Stomach (tissue), 4 donors: Measurements from ENCODE around the gene SUZ12.
"Not testable (repeated sequence)": the region's sequence is repeated elsewhere in the genome, so short reads cannot be mapped to it uniquely, and the experiment has no call there.

Experiments used
- CTCF ChIP-seq, 7 experiments: fragments of 450-650 bp in 4 of 7; fragments of 200-600 bp in 3 of 7; sonication (generic) in 3 of 7; IDR thresholded peaks; one replicate each; pipeline ENCODE4 v1.5.1; 2016 to 2019; ENCODE audit warnings: antibody characterized with exemption in 7 of 7, control low read depth in 2 of 7, mild to moderate bottlenecking in 1 of 7
- EP300 ChIP-seq: sonication (generic); formaldehyde crosslinking; IDR thresholded peaks from one replicate; pipeline ENCODE4 v1.6.1; 2017; ENCODE audit warnings: antibody characterized with exemption
- POLR2A ChIP-seq, 4 donors: fragments of 450-650 bp; IDR thresholded peaks; one replicate each; pipeline ENCODE4 v1.6.1; 2016; ENCODE audit warnings: antibody characterized with exemption in 4 of 4, control low read depth in 2 of 4, mild to moderate bottlenecking in 1 of 4, moderate library complexity in 1 of 4
- POLR2AphosphoS5 ChIP-seq, 3 donors: sonication (generic); formaldehyde crosslinking; IDR thresholded peaks; one replicate each; pipeline ENCODE4 v1.6.1; 2016; ENCODE audit warnings: antibody characterized with exemption in 3 of 3

DNA sequence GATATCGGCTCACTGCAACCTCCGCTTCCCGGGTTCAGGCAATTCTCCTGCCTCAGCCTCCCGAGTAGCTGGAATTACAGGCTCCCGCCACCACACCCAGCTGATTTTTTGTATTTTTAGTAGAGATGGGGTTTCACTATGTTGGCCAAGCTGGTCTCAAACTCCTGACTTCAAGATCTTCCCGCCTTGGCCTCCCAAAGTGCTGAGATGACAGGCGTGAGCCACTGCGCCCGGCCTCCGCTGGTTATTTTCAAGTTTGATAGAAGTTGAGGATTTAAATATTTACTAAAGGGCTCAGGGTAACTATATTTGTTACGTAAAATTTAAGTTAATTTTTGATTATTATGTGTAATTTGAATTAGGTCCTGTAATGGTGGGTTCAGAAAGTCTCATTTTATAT, 5.1 kb downstream of the SUZ12 start:
- TF ChIP-seq CTCF (IDR thresholded peaks at IDR 0.05); POLR2AphosphoS5 (IDR thresholded peaks at IDR 0.05); POLR2A (IDR thresholded peaks at IDR 0.05); EP300: not testable (repeated sequence)
